HFF-Myc (cell line): ENCODE results near the gene GPR152.

ENCODE experiments used
- DNase-seq: peaks from one replicate; pipeline ENCODE4 v3.0.0-alpha.2; 2011; ENCODE audit warnings: low read depth; ENCODE audit errors: extremely low read depth
- H3K4me3 ChIP-seq: replicated peaks from 2 replicates; pipeline ENCODE4 v1.5.1; 2011; ENCODE audit warnings: low read depth, mild to moderate bottlenecking, control low read depth, low read length
- TF ChIP-seq, protein P1 (sequence below): IDR thresholded peaks from 2 replicates; pipeline ENCODE4 v1.5.1; 2012; ENCODE audit warnings: mild to moderate bottlenecking, low read depth, low read length, control low read depth; ENCODE audit errors: missing control alignments

The GPR152 gene

DNA sequence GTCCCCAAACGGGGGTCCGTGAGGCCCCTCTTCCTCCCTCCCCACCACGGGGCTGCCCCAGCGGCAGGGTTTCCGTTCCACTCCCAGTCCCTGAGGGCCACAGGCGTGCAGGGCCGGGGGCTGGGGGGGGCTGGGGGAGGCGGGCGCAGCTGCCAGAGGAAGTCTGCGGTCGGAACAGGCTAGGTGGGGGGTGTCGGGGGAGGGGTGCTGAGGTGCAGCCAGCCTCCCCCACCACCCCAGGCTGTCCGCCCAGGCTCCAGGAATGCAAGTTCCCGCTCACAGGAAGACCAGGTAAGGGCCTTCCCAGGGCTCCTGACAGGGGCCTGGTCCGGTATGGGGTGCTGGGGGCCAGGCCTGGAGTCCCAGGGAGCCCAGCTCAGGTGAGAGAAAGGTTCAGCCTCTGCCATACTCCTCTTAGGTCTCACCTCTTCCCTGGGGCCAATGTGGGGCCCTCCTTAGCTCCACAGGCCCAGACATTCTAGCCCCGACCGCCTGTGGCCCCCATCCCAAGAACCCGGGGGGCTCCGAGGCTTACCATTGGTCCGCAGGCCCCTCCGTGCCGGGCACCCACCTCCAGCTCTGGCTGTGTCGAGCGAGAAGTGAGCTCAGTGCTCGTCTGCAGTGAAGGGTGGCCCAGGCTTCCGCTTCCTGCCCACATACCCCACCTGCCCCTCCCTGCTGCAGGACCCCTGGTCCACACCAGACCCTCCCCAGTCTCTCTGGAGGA is 15.3 kb downstream of the GPR152 start, which contains the start of gene PTPRCAP:
TSS of gene PTPRCAP (minus strand) at position 601 of the 727 bp plus-strand sequence. CDS start at position 538, 63 bp downstream.
- DNase-seq, result no peak
- no peak within 1 kb of the TSS for H3K4me3 ChIP-seq
- TF ChIP-seq, protein P1, sequence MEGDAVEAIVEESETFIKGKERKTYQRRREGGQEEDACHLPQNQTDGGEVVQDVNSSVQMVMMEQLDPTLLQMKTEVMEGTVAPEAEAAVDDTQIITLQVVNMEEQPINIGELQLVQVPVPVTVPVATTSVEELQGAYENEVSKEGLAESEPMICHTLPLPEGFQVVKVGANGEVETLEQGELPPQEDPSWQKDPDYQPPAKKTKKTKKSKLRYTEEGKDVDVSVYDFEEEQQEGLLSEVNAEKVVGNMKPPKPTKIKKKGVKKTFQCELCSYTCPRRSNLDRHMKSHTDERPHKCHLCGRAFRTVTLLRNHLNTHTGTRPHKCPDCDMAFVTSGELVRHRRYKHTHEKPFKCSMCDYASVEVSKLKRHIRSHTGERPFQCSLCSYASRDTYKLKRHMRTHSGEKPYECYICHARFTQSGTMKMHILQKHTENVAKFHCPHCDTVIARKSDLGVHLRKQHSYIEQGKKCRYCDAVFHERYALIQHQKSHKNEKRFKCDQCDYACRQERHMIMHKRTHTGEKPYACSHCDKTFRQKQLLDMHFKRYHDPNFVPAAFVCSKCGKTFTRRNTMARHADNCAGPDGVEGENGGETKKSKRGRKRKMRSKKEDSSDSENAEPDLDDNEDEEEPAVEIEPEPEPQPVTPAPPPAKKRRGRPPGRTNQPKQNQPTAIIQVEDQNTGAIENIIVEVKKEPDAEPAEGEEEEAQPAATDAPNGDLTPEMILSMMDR, result no peak

DNA sequence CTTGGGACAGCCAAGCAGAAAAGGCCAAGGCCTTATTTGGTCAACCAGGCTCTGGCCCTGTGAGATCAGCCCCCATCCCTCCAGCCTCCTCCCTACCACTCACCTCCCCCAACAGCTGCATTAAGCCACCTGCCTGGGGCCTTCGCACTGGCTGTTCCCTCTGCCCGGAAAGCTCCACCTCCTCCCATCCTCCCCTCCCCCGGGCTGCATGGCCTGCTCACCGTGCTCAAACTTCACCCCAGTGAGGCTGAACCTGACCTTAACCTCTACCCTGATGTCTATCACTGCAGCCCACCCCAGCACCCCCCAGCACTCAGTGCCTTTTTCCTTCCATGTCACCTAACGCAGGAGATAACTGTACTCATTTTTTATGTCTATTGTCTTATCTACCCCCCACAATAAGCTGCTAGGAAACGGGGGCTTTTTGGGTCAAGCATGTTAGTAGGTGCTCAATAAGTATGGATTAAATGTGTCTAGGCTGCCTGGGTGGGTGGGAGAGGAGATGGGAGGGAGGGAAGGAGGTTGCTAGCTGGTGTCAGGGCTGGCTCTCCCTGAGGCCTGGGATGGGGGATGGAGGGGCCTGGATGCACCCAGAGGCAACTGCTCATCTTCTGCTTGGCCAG is 16.0 kb downstream of the GPR152 start:
- no peak for DNase-seq
- no peak overlapping the region for H3K4me3 ChIP-seq
- TF ChIP-seq, protein P1, result no peak

DNA sequence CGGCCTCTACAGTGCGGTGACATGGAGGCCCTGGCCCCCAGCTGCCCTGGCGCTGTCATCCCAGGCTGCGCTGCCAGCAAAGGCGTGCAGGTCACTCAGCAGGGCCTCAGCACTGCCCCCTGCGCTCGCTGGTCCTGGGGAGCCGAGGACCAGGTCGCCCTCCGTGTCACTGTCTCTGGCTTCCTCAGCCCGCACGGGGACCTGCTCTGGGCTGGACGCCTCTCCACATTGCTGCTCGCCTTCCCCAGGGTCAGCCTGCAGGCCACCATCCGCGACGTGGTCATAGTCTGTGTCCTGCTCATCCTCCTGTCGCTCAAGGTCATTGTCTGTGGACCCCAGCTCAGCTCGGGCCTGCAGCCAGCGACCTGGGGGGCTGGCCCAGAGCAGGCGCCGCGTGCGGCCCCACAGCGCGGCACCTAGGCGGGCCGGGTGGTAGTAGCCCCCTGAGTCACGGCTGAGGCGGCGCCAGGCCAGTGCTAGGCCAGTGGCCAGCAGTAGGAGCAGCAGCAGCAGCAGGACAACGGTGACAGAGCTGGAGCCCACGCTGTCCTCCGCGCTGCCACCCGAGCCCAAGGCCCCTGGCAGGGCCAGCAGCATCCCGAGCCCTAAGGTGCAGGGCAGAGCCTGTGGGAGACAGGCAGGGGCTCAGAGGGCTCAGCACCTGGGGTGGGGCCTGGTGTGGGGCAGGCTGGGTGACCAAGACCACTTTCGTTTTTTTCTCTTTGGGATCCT is 16.6 kb downstream of the GPR152 start:
- DNase-seq, result no peak
- TF ChIP-seq, protein P1, result no peak
- no peak overlapping the region for H3K4me3 ChIP-seq

DNA sequence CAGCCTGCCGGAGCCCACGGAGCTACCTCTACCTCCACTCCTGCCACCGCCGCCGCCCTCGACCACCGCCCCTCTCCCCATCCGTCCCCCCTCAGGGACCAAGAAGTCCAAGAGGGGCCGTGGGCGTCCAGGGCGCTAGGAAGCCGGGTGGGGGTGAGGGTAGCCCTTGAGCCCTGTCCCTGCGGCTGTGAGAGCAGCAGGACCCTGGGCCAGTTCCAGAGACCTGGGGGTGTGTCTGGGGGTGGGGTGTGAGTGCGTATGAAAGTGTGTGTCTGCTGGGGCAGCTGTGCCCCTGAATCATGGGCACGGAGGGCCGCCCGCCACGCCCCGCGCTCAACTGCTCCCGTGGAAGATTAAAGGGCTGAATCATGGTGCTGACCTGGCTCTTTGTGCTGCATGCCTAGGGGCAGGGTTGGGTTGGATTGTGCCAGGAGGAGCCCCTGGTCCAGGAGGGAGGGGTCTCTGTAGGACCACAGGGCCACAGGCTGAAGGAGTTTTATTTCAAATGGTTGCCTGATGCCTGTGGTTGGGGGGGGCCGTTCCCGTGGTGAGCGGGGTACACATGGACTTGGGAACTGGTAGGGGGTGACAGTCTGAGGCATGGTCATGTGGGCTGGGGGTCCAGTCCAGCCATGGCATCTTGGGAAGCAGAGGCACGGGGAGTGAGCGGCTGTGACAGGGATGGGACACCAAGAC is 17.4 kb downstream of the GPR152 start:
- TF ChIP-seq, protein P1, result no peak
- no peak for DNase-seq
- no peak overlapping the region for H3K4me3 ChIP-seq

DNA sequence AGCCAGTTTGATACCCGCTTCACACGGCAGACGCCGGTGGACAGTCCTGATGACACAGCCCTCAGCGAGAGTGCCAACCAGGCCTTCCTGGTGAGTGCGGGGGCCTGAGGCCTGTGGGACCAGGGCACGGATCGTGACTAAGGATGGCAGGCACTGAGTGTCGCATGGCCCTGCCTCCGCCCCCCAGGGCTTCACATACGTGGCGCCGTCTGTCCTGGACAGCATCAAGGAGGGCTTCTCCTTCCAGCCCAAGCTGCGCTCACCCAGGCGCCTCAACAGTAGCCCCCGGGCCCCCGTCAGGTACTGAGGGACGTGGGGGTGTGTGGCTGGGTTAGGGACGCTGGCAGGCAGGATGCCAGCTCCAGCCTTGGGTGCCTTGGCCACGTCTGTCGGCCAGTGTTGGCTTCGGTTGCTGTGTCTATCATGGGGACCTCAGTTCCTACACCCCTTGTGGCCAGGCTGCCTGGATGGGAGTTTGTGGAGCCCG is 18.1 kb downstream of the GPR152 start:
- no peak for DNase-seq
- no peak overlapping the region for H3K4me3 ChIP-seq
- TF ChIP-seq, protein P1, result no peak
